HG03439 (cell line): ENCODE data around the gene FUZ.

ENCODE experiments used
- ATAC-seq: cut with Tn5 transposase; IDR thresholded peaks from one replicate; pipeline ENCODE4 v1.9.1; 2021; ENCODE audit warnings: mild to moderate bottlenecking, moderate library complexity; ENCODE audit not compliant: unreplicated experiment

Gene FUZ

GRCh38 chr19:49812997-49813861, at the start of gene FUZ:
FUZ (minus strand) TSS chr19:49813292; CDS start chr19:49813106, 186 bp downstream.
- ATAC-seq: peak; percentile 48

GRCh38 chr19:49862391-49863253, 49.5 kb upstream of the FUZ start:
- ATAC-seq: no peak

GRCh38 chr19:49861541-49862378, 48.7 kb upstream of the FUZ start:
- no peak for ATAC-seq

GRCh38 chr19:49861107-49861506, 48.0 kb upstream of the FUZ start:
- no peak for ATAC-seq

- ATAC-seq: no peak
These were observed 47.4 kb upstream of the FUZ start for GRCh38 chr19:49860336-49861102.

- ATAC-seq: no peak
These were observed 46.7 kb upstream of the FUZ start for GRCh38 chr19:49859682-49860335.

- ATAC-seq: no peak
These were observed 45.2 kb upstream of the FUZ start for GRCh38 chr19:49858088-49858985.

GRCh38 chr19:49857838-49858087, 44.7 kb upstream of the FUZ start:
- no peak for ATAC-seq

GRCh38 chr19:49857061-49857837, 44.2 kb upstream of the FUZ start:
- no peak for ATAC-seq

GRCh38 chr19:49856574-49857021, 43.5 kb upstream of the FUZ start:
- ATAC-seq: no peak

- ATAC-seq: no peak
These were observed 42.8 kb upstream of the FUZ start for GRCh38 chr19:49855676-49856573.

- ATAC-seq: no peak
These were observed 42.2 kb upstream of the FUZ start for GRCh38 chr19:49855277-49855675.

GRCh38 chr19:49854378-49855263, 41.5 kb upstream of the FUZ start:
- ATAC-seq: no peak

GRCh38 chr19:49853852-49854377, 40.8 kb upstream of the FUZ start:
- ATAC-seq: no peak

- ATAC-seq: no peak
These were observed 39.6 kb upstream of the FUZ start for GRCh38 chr19:49852631-49853126.
